Lower lobe of right lung (tissue), 2 donors: ENCODE results near the gene CFAP54. TPM values are rescaled to one million over a fixed set of nuclear protein-coding genes. Genes with fewer than 3 reads are reported as not detected.
A peak's percentile ranks its signal among the peaks of the same experiment; 100 is the strongest.

Experiments
- ATAC-seq, 2 donors: fragments of 200-7000 bp; cut with Tn5 transposase; one replicate each; pipeline ENCODE4 v1.9.1; 2020 to 2022; ENCODE audit warnings: mild to moderate bottlenecking in 2 of 2, moderate library complexity in 2 of 2
- DNase-seq: peaks from one replicate; pipeline ENCODE4 v3.0.0-alpha.2; 2020
- H3K27ac ChIP-seq: fragments of 200-600 bp; one replicate; pipeline ENCODE4 v1.8.0; 2022
- H3K27me3 ChIP-seq: fragments of 200-600 bp; one replicate; pipeline ENCODE4 v1.8.0; 2022; ENCODE audit warnings: low read depth
- H3K36me3 ChIP-seq: fragments of 200-600 bp; one replicate; pipeline ENCODE4 v1.8.0; 2022; ENCODE audit warnings: mild to moderate bottlenecking
- H3K4me1 ChIP-seq: fragments of 200-600 bp; one replicate; pipeline ENCODE4 v1.8.0; 2022
- H3K4me3 ChIP-seq: fragments of 200-600 bp; one replicate; pipeline ENCODE4 v1.8.0; 2022; ENCODE audit warnings: mild to moderate bottlenecking
- H3K9me3 ChIP-seq: fragments of 200-600 bp; one replicate; pipeline ENCODE4 v1.8.0; 2022
- intact Hi-C: fragments of 100-400 bp; cut with DNase I; formaldehyde crosslinking; loops from one replicate; pipeline ENCODE4 v1.11.0; 2022
- total RNA-seq: library from RNA; stranded (reverse); fragmentation: NEBNext Ultra II Directional; extraction: Animal tissue kit (Norgen Biotek cat#: 25700); gene quantifications from one replicate; pipeline ENCODE4 v1.2.1, GENCODE V29; 2021
- TF ChIP-seq, protein P1 (sequence below): fragments of 200-600 bp; IDR thresholded peaks from one replicate; pipeline ENCODE4 v1.8.0; 2022; ENCODE audit warnings: antibody characterized with exemption, mild to moderate bottlenecking
- donor health status: DM: no; HTN: yes; CAD: no; lungs with severe emphysema.

Gene CFAP54
- total RNA-seq, 1 donor from 2014 or later = 7.9 TPM

DNA sequence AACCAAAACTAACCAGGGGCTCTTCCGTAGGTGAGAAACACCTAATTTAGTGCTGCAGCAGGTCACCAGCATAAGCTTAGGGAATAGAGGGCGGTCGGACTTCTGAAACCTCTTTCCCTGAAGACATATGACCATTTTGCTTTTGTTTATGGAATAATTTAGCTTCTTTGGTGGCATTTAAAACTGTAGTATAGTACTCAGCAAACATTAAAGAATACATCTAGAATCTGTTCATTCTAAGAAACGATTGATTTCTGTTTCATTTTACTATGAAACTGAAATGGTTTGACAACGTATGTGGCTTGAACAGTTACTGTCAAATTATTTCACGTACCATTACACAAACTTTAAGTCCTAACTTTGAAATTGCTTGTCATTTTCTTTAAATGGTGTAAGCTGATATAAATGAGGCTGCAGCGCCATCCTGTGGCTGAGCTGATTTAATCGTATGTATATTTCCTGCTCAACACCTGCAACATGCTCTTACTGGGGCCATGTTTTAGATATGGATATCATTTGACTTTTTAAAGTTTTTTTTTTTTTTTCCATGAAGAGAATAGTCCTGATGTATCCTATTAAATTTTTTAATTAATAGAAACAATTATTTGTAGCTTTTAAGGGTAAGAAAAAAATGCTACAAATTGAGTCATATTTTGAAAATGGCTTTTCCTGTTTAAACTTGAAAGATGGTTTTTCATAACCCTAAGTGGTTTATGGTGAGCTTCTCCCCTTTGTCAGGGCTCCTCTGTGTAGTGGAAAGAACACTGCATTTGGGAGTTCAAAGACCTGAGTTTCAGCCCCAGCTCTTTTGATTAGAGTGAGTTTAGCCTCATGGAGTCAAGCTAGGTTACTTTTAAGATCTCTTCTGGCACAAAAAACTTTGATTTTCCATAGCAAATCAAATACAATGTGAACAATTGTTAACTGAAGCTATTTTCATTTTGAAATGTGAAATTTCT is 27.4 kb downstream of the CFAP54 start:
- peak; percentile 80 to 83 for ATAC-seq
- Histone ChIP-seq H3K4me3 (no peak overlapping the region), H3K36me3 (no peaks in the 10 kb centered on the region), H3K27ac (no peak overlapping the region), H3K9me3 (no peaks in the 10 kb centered on the region), H3K4me1 (peaks cover 4% of the 10 kb centered on the region), H3K27me3 (no peaks in the 10 kb centered on the region)
- intact Hi-C loops = no loop called here
- peak; percentile 82 for DNase-seq
- TF ChIP-seq, protein P1, sequence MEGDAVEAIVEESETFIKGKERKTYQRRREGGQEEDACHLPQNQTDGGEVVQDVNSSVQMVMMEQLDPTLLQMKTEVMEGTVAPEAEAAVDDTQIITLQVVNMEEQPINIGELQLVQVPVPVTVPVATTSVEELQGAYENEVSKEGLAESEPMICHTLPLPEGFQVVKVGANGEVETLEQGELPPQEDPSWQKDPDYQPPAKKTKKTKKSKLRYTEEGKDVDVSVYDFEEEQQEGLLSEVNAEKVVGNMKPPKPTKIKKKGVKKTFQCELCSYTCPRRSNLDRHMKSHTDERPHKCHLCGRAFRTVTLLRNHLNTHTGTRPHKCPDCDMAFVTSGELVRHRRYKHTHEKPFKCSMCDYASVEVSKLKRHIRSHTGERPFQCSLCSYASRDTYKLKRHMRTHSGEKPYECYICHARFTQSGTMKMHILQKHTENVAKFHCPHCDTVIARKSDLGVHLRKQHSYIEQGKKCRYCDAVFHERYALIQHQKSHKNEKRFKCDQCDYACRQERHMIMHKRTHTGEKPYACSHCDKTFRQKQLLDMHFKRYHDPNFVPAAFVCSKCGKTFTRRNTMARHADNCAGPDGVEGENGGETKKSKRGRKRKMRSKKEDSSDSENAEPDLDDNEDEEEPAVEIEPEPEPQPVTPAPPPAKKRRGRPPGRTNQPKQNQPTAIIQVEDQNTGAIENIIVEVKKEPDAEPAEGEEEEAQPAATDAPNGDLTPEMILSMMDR = peak; percentile 68

DNA sequence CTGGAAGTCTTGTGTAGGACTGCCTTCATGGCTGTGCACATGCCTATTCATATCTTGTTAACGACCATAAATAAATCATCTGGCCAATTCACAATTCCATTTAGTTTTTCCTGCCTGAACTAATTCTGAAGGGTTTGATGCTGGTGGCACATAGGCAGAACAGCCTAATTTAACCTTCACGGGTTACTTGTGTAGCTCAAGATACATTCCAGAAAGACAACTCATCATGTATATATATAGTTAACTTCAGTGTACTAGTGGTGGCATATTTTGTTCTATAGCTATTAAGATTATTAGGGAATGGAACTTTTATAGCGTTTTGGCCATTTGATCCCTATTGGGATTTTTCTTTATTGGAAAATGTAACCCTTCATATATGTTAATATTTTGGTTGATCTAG is 31.4 kb downstream of the CFAP54 start:
- intact Hi-C loops = no loop called here

DNA sequence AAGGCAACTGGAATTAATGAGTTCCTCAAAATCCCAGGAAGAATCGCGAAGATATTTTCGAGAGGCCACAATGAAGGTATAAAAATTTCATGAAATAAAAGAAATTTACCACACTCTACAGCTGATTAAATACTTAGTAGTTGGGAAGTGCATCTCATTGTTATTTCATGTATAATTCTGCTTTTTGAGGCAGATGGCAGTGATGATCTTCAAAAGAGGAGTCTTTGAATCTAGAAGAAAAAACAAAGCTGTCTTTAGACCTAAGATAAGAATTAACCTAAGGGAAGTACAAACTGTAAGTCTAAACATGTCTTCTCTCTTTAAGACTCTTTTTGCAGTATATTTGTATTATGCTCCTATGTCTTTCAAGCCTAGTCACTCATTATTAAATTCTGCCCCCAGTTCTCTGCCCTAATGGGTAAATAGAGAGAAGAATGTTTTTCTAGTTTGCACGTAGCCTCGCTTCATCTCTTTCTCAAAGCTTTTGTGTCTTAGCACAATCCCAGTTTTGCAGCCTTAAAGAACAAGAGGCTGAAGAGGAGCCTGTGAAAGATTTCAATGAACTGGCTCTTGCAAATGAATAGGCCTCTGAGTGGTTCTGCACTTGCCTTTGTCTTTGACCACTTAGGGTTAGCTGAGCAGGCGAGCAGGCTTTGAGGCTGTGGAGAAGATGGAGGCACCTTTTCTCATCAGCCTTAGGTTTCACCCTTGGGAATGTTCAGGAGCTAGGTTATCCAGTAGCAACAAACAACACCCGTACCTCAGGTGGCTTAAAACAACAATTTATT is 32.7 kb downstream of the CFAP54 start:
- ATAC-seq = no peak
- no peak for DNase-seq
- no peak overlapping the region for H3K27ac ChIP-seq
- H3K9me3 ChIP-seq = no peaks in the 10 kb centered on the region
- TF ChIP-seq, protein P1 = no peak
- H3K36me3 ChIP-seq = no peaks in the 10 kb centered on the region
- no peak overlapping the region for H3K4me3 ChIP-seq
- intact Hi-C loops = no loop called here
- H3K27me3 ChIP-seq = no peaks in the 10 kb centered on the region
- H3K4me1 ChIP-seq = no peaks in the 10 kb centered on the region

More for the DNA sequence above, 31.4 kb downstream of the CFAP54 start:
- DNase-seq = no peak
- no peaks in the 10 kb centered on the region for H3K36me3 ChIP-seq
- H3K27ac ChIP-seq = no peak overlapping the region
- no peak overlapping the region for H3K4me3 ChIP-seq
- no peaks in the 10 kb centered on the region for H3K9me3 ChIP-seq
- TF ChIP-seq, protein P1 = no peak
- H3K4me1 ChIP-seq = peaks cover 4% of the 10 kb centered on the region
- ATAC-seq = no peak
- no peaks in the 10 kb centered on the region for H3K27me3 ChIP-seq

DNA sequence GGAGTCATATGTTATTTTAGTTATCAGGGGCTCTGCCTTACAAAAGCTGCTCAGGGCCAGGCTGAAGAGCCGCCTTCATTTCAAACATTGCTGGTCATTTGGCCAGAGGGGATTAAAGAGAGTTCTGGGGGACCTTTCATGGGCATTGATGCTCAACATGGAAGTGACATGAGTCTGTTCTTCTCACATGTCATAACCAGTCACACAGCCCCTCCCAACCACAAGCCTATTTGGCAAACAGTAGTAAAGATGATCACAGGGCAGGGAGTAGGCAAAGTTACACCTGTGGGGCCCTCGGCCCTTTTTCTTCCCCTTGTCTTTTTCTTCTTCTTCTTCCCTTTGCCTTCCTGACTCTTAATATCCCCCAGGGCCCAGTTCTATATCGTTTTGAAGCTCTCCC is 33.3 kb downstream of the CFAP54 start:
- no peak for DNase-seq

DNA sequence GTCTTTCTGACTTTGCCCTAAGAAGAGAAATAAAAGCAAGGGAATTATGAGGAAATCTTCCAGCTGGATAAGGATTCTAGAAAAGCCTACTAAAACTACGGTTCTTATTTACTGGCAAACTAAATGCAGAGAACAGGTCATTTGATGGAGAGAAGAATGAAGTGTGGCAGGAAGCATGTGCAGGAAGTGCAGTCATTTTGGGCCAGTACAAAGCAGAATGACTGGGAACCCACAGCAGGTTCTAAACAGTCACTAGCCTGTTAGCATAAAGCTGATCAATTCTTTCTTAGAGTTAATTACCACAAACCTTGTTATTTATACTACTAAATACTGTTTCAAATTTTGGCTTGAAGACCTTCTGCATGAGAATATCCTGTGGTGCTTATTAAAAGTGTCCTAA is 36.7 kb downstream of the CFAP54 start:
- Histone ChIP-seq H3K27ac (no peak overlapping the region), H3K27me3 (no peaks in the 10 kb centered on the region), H3K36me3 (no peaks in the 10 kb centered on the region), H3K9me3 (no peaks in the 10 kb centered on the region), H3K4me3 (no peak overlapping the region), H3K4me1 (no peaks in the 10 kb centered on the region)
- intact Hi-C loops = no loop called here
- TF ChIP-seq, protein P1 = no peak
- ATAC-seq (no peak), DNase-seq (no peak)

More for the DNA sequence above, 33.3 kb downstream of the CFAP54 start:
- intact Hi-C loops = no loop called here
- no peaks in the 10 kb centered on the region for H3K36me3 ChIP-seq
- H3K27me3 ChIP-seq = no peaks in the 10 kb centered on the region
- no peaks in the 10 kb centered on the region for H3K4me1 ChIP-seq
- no peaks in the 10 kb centered on the region for H3K9me3 ChIP-seq
- TF ChIP-seq, protein P1 = no peak
- no peak overlapping the region for H3K4me3 ChIP-seq
- H3K27ac ChIP-seq = no peak overlapping the region
- ATAC-seq = no peak
